Stomach (tissue), 4 donors: Measurements from ENCODE around the gene CHMP2A.
"Not testable (repeated sequence)": the region's sequence is repeated elsewhere in the genome, so short reads cannot be mapped to it uniquely, and the experiment has no call there.

Experiments used
- POLR2A ChIP-seq, 4 donors: fragments of 450-650 bp; IDR thresholded peaks; one replicate each; pipeline ENCODE4 v1.6.1; 2016; ENCODE audit warnings: antibody characterized with exemption in 4 of 4, control low read depth in 2 of 4, mild to moderate bottlenecking in 1 of 4, moderate library complexity in 1 of 4
- POLR2AphosphoS5 ChIP-seq, 3 donors: sonication (generic); formaldehyde crosslinking; IDR thresholded peaks; one replicate each; pipeline ENCODE4 v1.6.1; 2016; ENCODE audit warnings: antibody characterized with exemption in 3 of 3
- TF ChIP-seq, protein P1 (sequence below), 7 experiments: fragments of 450-650 bp in 4 of 7; fragments of 200-600 bp in 3 of 7; sonication (generic) in 3 of 7; IDR thresholded peaks; one replicate each; pipeline ENCODE4 v1.5.1; 2016 to 2019; ENCODE audit warnings: antibody characterized with exemption in 7 of 7, control low read depth in 2 of 7, mild to moderate bottlenecking in 1 of 7

DNA sequence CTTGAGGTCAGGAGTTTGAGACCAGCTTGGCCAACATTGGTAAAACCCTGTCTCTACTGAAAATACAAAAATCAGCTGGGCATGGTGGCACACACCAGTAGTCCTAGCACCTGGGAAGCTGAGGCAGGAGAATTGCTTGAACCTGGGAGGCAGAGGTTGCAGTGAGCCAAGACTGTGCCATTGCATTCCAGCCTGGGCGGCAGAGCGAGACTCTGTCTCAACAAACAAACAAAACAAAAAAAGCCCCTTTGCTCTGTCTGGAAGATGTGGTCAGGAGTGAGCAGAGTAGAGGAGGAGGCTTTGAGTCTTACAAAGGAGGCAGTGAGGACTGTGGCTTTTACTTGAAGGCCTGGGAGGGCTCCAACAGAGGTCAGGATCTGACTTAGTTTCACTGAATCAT is 22.7 kb upstream of the CHMP2A start:
- TF ChIP-seq, protein P1, sequence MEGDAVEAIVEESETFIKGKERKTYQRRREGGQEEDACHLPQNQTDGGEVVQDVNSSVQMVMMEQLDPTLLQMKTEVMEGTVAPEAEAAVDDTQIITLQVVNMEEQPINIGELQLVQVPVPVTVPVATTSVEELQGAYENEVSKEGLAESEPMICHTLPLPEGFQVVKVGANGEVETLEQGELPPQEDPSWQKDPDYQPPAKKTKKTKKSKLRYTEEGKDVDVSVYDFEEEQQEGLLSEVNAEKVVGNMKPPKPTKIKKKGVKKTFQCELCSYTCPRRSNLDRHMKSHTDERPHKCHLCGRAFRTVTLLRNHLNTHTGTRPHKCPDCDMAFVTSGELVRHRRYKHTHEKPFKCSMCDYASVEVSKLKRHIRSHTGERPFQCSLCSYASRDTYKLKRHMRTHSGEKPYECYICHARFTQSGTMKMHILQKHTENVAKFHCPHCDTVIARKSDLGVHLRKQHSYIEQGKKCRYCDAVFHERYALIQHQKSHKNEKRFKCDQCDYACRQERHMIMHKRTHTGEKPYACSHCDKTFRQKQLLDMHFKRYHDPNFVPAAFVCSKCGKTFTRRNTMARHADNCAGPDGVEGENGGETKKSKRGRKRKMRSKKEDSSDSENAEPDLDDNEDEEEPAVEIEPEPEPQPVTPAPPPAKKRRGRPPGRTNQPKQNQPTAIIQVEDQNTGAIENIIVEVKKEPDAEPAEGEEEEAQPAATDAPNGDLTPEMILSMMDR (IDR thresholded peaks at IDR 0.05): not testable (repeated sequence)
- TF ChIP-seq POLR2A, POLR2AphosphoS5 (IDR thresholded peaks at IDR 0.05): not testable (repeated sequence)
